ENCODE measurements around the gene ZMAT5.
A peak's percentile ranks its signal among the peaks of the same experiment; 100 is the strongest.

The ZMAT5 gene

GRCh38 chr22:29766632-29767170 is at the start of gene ZMAT5:
Gene ZMAT5, minus strand, starts transcription at chr22:29767007. Its CDS starts 18,463 bp downstream, at chr22:29748544.
- TF ChIP-seq YY1 (IDR thresholded peaks at IDR 0.05; ENCODE audit: low read depth) (0 out of 2 replicates have a peak, but pooled peaks have one; percentile 11), RAD21 (IDR thresholded peaks at IDR 0.05; ENCODE audit: low read depth) (0 out of 2 replicates have a peak, but pooled peaks have one; percentile 2), NFIC (IDR thresholded peaks at IDR 0.05) (no peak), TAF1 (IDR thresholded peaks at IDR 0.05; ENCODE audit: low read depth) (peak; percentile 24; the same call in 1 of the 2 replicates), EP300 (IDR thresholded peaks at IDR 0.05; ENCODE audit: borderline replicate concordance) (no peak), ZBTB7A (IDR thresholded peaks at IDR 0.05; ENCODE audit: low read depth) (0 out of 2 replicates have a peak, but pooled peaks have one; percentile 13), EGR1 (IDR thresholded peaks at IDR 0.05) (no peak), CREB1 (IDR thresholded peaks at IDR 0.05; ENCODE audit: low read depth) (peak; percentile 48; the same call in 1 of the 2 replicates), USF1 (IDR thresholded peaks at IDR 0.05) (no peak), CEBPB (IDR thresholded peaks at IDR 0.05) (no peak), TCF12 (IDR thresholded peaks at IDR 0.05; ENCODE audit: low read depth) (peak; percentile 43; the same call in 1 of the 2 replicates), REST (IDR thresholded peaks at IDR 0.05; ENCODE audit: low read depth) (no peak), FOXM1 (IDR thresholded peaks at IDR 0.05; ENCODE audit: borderline replicate concordance, low read depth) (no peak)
- TF ChIP-seq, protein P1, sequence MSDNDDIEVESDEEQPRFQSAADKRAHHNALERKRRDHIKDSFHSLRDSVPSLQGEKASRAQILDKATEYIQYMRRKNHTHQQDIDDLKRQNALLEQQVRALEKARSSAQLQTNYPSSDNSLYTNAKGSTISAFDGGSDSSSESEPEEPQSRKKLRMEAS (IDR thresholded peaks at IDR 0.05), result peak; percentile 56; the same call in 1 of the 2 replicates

- no peak for TF ChIP-seq TEAD4 (IDR thresholded peaks at IDR 0.05)
- no peak for TF ChIP-seq EP300 (IDR thresholded peaks at IDR 0.05; ENCODE audit: borderline replicate concordance)
- no peak for TF ChIP-seq EGR1 (IDR thresholded peaks at IDR 0.05)
- TF ChIP-seq, protein P1 (IDR thresholded peaks at IDR 0.05), result no peak
- no peak for TF ChIP-seq USF1 (IDR thresholded peaks at IDR 0.05)
- no peak for TF ChIP-seq CREB1 (IDR thresholded peaks at IDR 0.05; ENCODE audit: low read depth)
- no peak for TF ChIP-seq TCF12 (IDR thresholded peaks at IDR 0.05; ENCODE audit: low read depth)
- TF ChIP-seq TAF1 (IDR thresholded peaks at IDR 0.05; ENCODE audit: low read depth), result no peak
- no peak for TF ChIP-seq CEBPB (IDR thresholded peaks at IDR 0.05)
- TF ChIP-seq ZBTB7A (IDR thresholded peaks at IDR 0.05; ENCODE audit: low read depth), result no peak
These were observed 49.7 kb upstream of the ZMAT5 start for GRCh38 chr22:29816539-29816938.

- TF ChIP-seq EGR1 (IDR thresholded peaks at IDR 0.05) (no peak), NFIC (IDR thresholded peaks at IDR 0.05) (no peak), TEAD4 (IDR thresholded peaks at IDR 0.05) (no peak), CEBPB (IDR thresholded peaks at IDR 0.05) (no peak), YY1 (IDR thresholded peaks at IDR 0.05; ENCODE audit: low read depth) (no peak), TAF1 (IDR thresholded peaks at IDR 0.05; ENCODE audit: low read depth) (no peak), RAD21 (IDR thresholded peaks at IDR 0.05; ENCODE audit: low read depth) (no peak), FOXM1 (IDR thresholded peaks at IDR 0.05; ENCODE audit: borderline replicate concordance, low read depth) (no peak), REST (IDR thresholded peaks at IDR 0.05; ENCODE audit: low read depth) (no peak), TCF12 (IDR thresholded peaks at IDR 0.05; ENCODE audit: low read depth) (no peak), ZBTB7A (IDR thresholded peaks at IDR 0.05; ENCODE audit: low read depth) (no peak), CREB1 (IDR thresholded peaks at IDR 0.05; ENCODE audit: low read depth) (no peak), EP300 (IDR thresholded peaks at IDR 0.05; ENCODE audit: borderline replicate concordance) (no peak), USF1 (IDR thresholded peaks at IDR 0.05) (no peak)
- TF ChIP-seq, protein P1 (IDR thresholded peaks at IDR 0.05), result no peak
These were observed 49.3 kb upstream of the ZMAT5 start for GRCh38 chr22:29816128-29816527.

- TF ChIP-seq NFIC (IDR thresholded peaks at IDR 0.05) (no peak), CEBPB (IDR thresholded peaks at IDR 0.05) (no peak), USF1 (IDR thresholded peaks at IDR 0.05) (no peak), CREB1 (IDR thresholded peaks at IDR 0.05; ENCODE audit: low read depth) (no peak), FOXM1 (IDR thresholded peaks at IDR 0.05; ENCODE audit: borderline replicate concordance, low read depth) (no peak), ZBTB7A (IDR thresholded peaks at IDR 0.05; ENCODE audit: low read depth) (no peak), TCF12 (IDR thresholded peaks at IDR 0.05; ENCODE audit: low read depth) (no peak)
These were observed 48.8 kb upstream of the ZMAT5 start for GRCh38 chr22:29815580-29815979.
